A375 (cell line): ENCODE data around the gene OR4K13. TPM values are rescaled to one million over a fixed set of nuclear protein-coding genes. Genes with fewer than 3 reads are reported as not detected.

ENCODE experiments used
- total RNA-seq: library from RNA; depleted of rRNA; stranded (reverse); fragments of >200 nt; shearing (Covaris generic); gene quantifications from 2 replicates; pipeline ENCODE4 v1.2.3, GENCODE V29; 2014; rRNA removed

Gene OR4K13, protein sequence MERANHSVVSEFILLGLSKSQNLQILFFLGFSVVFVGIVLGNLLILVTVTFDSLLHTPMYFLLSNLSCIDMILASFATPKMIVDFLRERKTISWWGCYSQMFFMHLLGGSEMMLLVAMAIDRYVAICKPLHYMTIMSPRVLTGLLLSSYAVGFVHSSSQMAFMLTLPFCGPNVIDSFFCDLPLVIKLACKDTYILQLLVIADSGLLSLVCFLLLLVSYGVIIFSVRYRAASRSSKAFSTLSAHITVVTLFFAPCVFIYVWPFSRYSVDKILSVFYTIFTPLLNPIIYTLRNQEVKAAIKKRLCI
- total RNA-seq, result not detected in 2 replicates

DNA sequence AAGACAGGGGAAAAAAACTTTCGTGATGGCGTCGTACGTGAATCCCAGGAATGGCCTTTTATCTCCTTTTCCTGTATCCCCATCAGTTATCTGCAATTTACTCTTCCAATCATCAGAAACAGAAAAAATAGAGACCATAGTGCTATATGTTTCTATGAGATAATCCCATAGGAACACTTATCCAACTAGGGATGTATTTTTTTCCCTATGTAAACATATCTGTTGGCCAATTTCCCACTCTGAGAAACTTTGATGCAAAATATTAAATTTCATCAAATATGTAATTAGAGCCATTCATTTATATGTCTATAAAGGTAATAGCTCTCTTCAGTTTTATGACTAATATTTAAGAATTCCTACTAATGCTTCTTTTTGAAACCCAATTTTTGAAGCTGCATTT lies at the start of gene OR4K13:
Gene OR4K13 (minus strand): TSS at position 101 of the 400 bp plus-strand sequence. CDS start 1,280 bp downstream, outside the sequence.

DNA sequence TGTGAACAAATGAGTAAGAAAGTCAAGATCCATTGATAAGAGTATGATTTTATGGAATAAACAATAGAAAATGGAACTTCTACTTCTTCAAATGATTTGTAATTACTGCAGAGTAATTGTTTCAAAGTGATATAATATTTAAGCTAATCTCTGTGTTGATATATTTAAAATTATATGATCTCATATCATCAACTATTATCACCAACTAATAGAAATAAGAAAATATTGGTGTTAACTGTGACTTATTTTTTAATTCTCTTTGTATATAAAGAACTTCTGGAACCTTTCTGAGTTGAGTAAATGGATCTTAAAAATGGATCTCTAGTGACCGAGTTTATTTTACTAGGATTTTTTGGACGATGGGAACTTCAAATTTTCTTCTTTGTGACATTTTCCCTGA lies 23.9 kb upstream of the OR4K13 start, which contains the start of gene OR4L1:
Gene OR4L1 (plus strand): TSS at position 301 of the 400 bp plus-strand sequence. CDS start 0 bp downstream, at position 301.

DNA sequence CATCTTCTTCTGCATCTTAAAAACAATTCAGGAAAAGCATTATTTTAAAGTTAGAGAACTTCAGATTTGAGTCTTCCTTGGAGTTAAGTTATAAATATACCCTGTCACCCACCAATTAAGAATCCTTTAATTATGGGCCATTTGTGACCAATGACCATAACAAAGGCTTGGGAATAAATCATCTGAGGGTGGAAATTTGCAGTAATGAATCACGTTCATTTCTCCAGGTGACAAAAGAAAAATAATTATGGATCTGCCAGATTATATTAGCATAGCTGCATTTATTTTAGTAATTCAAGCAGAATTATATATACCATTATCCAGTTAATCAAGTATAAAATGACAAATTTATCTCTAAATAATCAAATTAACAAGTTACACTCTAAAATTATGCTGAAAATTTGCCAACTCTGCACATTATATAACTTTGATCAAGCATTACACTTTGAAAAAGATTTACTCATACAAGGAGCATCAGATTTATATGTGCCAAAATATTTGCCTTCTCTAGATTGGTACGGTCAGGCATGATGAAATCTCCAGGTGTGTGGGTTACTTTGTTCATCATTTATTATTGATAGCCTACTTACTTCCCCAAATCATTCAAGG lies 16.5 kb downstream of the OR4K13 start, which contains the start of gene OR4K14:
Gene OR4K14 (minus strand): TSS at position 51 of the 609 bp plus-strand sequence. CDS start 4,114 bp downstream, outside the sequence.

DNA sequence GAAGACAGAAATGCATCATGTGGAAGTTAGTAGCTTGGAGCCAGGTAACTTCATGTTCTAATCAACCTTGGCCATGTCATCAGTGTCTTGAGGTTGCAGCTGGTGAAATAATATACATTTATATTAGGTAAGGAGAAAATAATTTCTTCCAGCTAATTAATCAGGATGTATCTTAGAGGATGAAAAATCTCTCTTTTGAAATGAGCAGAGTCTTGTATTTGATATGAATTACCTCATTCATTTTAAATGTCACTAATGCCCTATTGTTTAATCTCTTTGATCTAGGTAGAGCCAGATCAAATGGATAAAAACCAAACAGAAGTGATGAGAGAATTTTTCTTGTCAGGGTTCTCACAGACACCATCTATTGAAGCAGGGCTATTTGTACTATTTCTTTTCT lies 34.0 kb downstream of the OR4K13 start, which contains the start of gene OR4Q2:
Gene OR4Q2 (plus strand): TSS at position 301 of the 400 bp plus-strand sequence.

Other genes with a start within 250 kb of the OR4K13 start
- not detected in 2 replicates for gene OR4N2, start 232.3 kb downstream of the OR4K13 start, total RNA-seq
- gene OR4K2, start 160.9 kb downstream of the OR4K13 start, total RNA-seq, result not detected in 2 replicates
- not detected in 2 replicates for gene OR4K5, start 115.4 kb downstream of the OR4K13 start, total RNA-seq
- not detected in 2 replicates for gene OR4K1, start 105.1 kb downstream of the OR4K13 start, total RNA-seq
- gene OR4K15, start 60.4 kb downstream of the OR4K13 start, total RNA-seq, result not detected in 2 replicates
- gene OR4Q2, start 33.9 kb downstream of the OR4K13 start, total RNA-seq, result not detected in 2 replicates
- gene OR4K14, start 16.7 kb downstream of the OR4K13 start, total RNA-seq, result not detected in 2 replicates
- gene OR4L1, start 24.0 kb upstream of the OR4K13 start, total RNA-seq, result not detected in 2 replicates
- not detected in 2 replicates for gene OR4K17, start 74.7 kb upstream of the OR4K13 start, total RNA-seq
- not detected in 2 replicates for gene OR4N5, start 102.8 kb upstream of the OR4K13 start, total RNA-seq
- gene OR11G2, start 154.9 kb upstream of the OR4K13 start, total RNA-seq, result not detected in 2 replicates
- not detected in 2 replicates for gene OR11H6, start 187.7 kb upstream of the OR4K13 start, total RNA-seq
- gene OR11H7, start 192.9 kb upstream of the OR4K13 start, total RNA-seq, result not detected in 2 replicates
- not detected in 2 replicates for gene OR11H4, start 203.2 kb upstream of the OR4K13 start, total RNA-seq